Suprapubic skin (tissue), 4 donors: ENCODE data around the gene ZNF804B.

Source experiments
- CTCF ChIP-seq, 2 donors: fragments of 200-600 bp in 1 of 2; fragments of 450-650 bp in 1 of 2; sonication (generic) in 1 of 2; IDR thresholded peaks; one replicate each; pipeline ENCODE4 v1.5.1; 2016 to 2019; ENCODE audit warnings: antibody characterized with exemption in 2 of 2, mild to moderate bottlenecking in 1 of 2, moderate library complexity in 1 of 2
- EP300 ChIP-seq: sonication (generic); formaldehyde crosslinking; IDR thresholded peaks from one replicate; pipeline ENCODE4 v1.6.1; 2017; ENCODE audit warnings: antibody characterized with exemption
- POLR2A ChIP-seq, 2 donors: fragments of 450-650 bp; IDR thresholded peaks; one replicate each; pipeline ENCODE4 v1.6.1; 2017; ENCODE audit warnings: antibody characterized with exemption in 2 of 2, mild to moderate bottlenecking in 2 of 2, moderate library complexity in 2 of 2
- POLR2AphosphoS5 ChIP-seq, 3 donors: sonication (generic); formaldehyde crosslinking; IDR thresholded peaks; one replicate each; pipeline ENCODE4 v1.6.1; 2017; ENCODE audit warnings: antibody characterized with exemption in 3 of 3

GRCh38 chr7:88756802-88757201 lies 2.7 kb upstream of the ZNF804B start:
- TF ChIP-seq CTCF (IDR thresholded peaks at IDR 0.05) (no peak), POLR2A (IDR thresholded peaks at IDR 0.05) (no peak), EP300 (no peak), POLR2AphosphoS5 (IDR thresholded peaks at IDR 0.05) (no peak)
